GM23338 (cell line): Measurements from ENCODE around the gene TNS1. TPM values are rescaled to one million over a fixed set of nuclear protein-coding genes. Genes with fewer than 3 reads are reported as not detected.

Source experiments
- ATAC-seq: fragments of 200-7000 bp; cut with Tn5 transposase; 3 replicates; pipeline ENCODE4 v1.9.1; 2020
- DNase-seq: peaks from one replicate; pipeline ENCODE4 v3.0.0-alpha.2; 2015; ENCODE audit warnings: low spot score
- H2AFZ ChIP-seq: fragments of 200-600 bp; sonication (generic); 2 replicates; pipeline ENCODE4 v1.8.0; 2016; ENCODE audit warnings: antibody characterized with exemption, mild to moderate bottlenecking, moderate library complexity
- H3F3A ChIP-seq: fragments of 200-600 bp; sonication (generic); replicated peaks from 2 replicates; pipeline ENCODE4 v1.8.0; 2017; ENCODE audit warnings: antibody characterized with exemption, mixed run types, low read depth
- H3K27ac ChIP-seq: fragments of 200-600 bp; sonication (generic); 2 replicates; pipeline ENCODE4 v1.6.1; 2016; ENCODE audit warnings: low read depth
- H3K27me3 ChIP-seq: fragments of 200-600 bp; sonication (generic); 2 replicates; pipeline ENCODE4 v1.8.0; 2016; ENCODE audit warnings: mild to moderate bottlenecking, mixed run types, moderate library complexity; ENCODE audit not compliant: insufficient read depth
- H3K36me3 ChIP-seq: fragments of 200-600 bp; sonication (generic); 2 replicates; pipeline ENCODE4 v1.8.0; 2016; ENCODE audit warnings: mild to moderate bottlenecking; ENCODE audit not compliant: insufficient read depth
- H3K4me1 ChIP-seq: fragments of 200-600 bp; sonication (generic); 2 replicates; pipeline ENCODE4 v1.8.0; 2016; ENCODE audit warnings: mild to moderate bottlenecking, moderate library complexity; ENCODE audit not compliant: insufficient read depth
- H3K4me2 ChIP-seq: fragments of 200-600 bp; sonication (generic); 2 replicates; pipeline ENCODE4 v1.7.1; 2017; ENCODE audit warnings: mixed run types
- H3K4me3 ChIP-seq: fragments of 200-600 bp; sonication (generic); 2 replicates; pipeline ENCODE4 v1.6.1; 2016; ENCODE audit warnings: mixed run types
- H3K79me2 ChIP-seq: fragments of 200-600 bp; sonication (generic); replicated peaks from 2 replicates; pipeline ENCODE4 v1.8.0; 2017; ENCODE audit warnings: mild to moderate bottlenecking; ENCODE audit not compliant: insufficient read depth
- H3K9me2 ChIP-seq: fragments of 200-600 bp; sonication (generic); 2 replicates; pipeline ENCODE4 v1.8.0; 2017; ENCODE audit not compliant: insufficient read depth
- H4K20me1 ChIP-seq: fragments of 200-600 bp; sonication (generic); replicated peaks from 2 replicates; pipeline ENCODE4 v1.8.0; 2017; ENCODE audit warnings: mild to moderate bottlenecking; ENCODE audit not compliant: insufficient read depth
- H3K27ac Mint-ChIP-seq: 2 replicates; pipeline ENCODE4 v1.8.0; 2020; ENCODE audit warnings: inconsistent platforms, mild to moderate bottlenecking, moderate library complexity, mixed read lengths
- H3K27me3 Mint-ChIP-seq: 3 replicates; pipeline ENCODE4 v1.8.0; 2022; ENCODE audit warnings: low read depth, mild to moderate bottlenecking, moderate library complexity, mixed read lengths, inconsistent platforms; ENCODE audit not compliant: insufficient read depth, poor library complexity
- H3K36me3 Mint-ChIP-seq: 3 replicates; pipeline ENCODE4 v1.8.0; 2021; ENCODE audit warnings: low read depth, mild to moderate bottlenecking, inconsistent platforms, moderate library complexity, mixed read lengths
- H3K4me1 Mint-ChIP-seq: 3 replicates; pipeline ENCODE4 v1.8.0; 2020; ENCODE audit warnings: mild to moderate bottlenecking, inconsistent platforms, mixed read lengths
- H3K4me3 Mint-ChIP-seq: 3 replicates; pipeline ENCODE4 v1.8.0; 2021; ENCODE audit warnings: moderate library complexity, mild to moderate bottlenecking, inconsistent platforms, mixed read lengths
- H3K9me3 Mint-ChIP-seq: 3 replicates; pipeline ENCODE4 v1.8.0; 2020; ENCODE audit warnings: moderate library complexity, mild to moderate bottlenecking, inconsistent platforms, mixed read lengths
- CREB1 ChIP-seq: fragments of 250-450 bp; sonication (Bioruptor Pico); IDR thresholded peaks from 2 replicates; pipeline ENCODE4 v1.5.0; 2020; ENCODE audit warnings: low read depth, mild to moderate bottlenecking, moderate library complexity
- JUNB ChIP-seq: IDR thresholded peaks from one replicate; pipeline ENCODE4 v1.6.1; 2016; ENCODE audit warnings: antibody characterized with exemption; ENCODE audit not compliant: unreplicated experiment
- NANOG ChIP-seq: IDR thresholded peaks from 2 replicates; pipeline ENCODE4 v1.6.1; 2016; ENCODE audit warnings: antibody characterized with exemption, borderline replicate concordance
- POLR2AphosphoS5 ChIP-seq: IDR thresholded peaks from 2 replicates; pipeline ENCODE4 v1.6.1; 2016; ENCODE audit warnings: antibody characterized with exemption, low read depth
- ZNF114 ChIP-seq: fragments of 250-450 bp; sonication (Bioruptor Pico); IDR thresholded peaks from 2 replicates; pipeline ENCODE4 v1.5.0; 2020; ENCODE audit warnings: mild to moderate bottlenecking, moderate library complexity
- polyA plus RNA-seq: library from polyadenylated mRNA; unstranded; fragments of >200 nt; fragmentation: Nextera tagmentation; extraction: Ambion mirVana; gene quantifications from 2 replicates; pipeline ENCODE4 v1.2.1, GENCODE V29; 2016
- total RNA-seq: library from RNA; depleted of rRNA; stranded (reverse); fragments of >200 nt; shearing (Covaris generic); gene quantifications from 2 replicates; pipeline ENCODE4 v1.2.3, GENCODE V29; 2014
- TF ChIP-seq, protein P1 (sequence below): fragments of 250-450 bp; sonication (Bioruptor Pico); IDR thresholded peaks from 2 replicates; pipeline ENCODE4 v1.5.0; 2020; ENCODE audit warnings: mild to moderate bottlenecking, moderate library complexity
- TF ChIP-seq, protein P2 (sequence below): IDR thresholded peaks from one replicate; pipeline ENCODE4 v1.6.1; 2018; ENCODE audit warnings: antibody characterized with exemption; ENCODE audit not compliant: unreplicated experiment

The TNS1 gene
- total and polyA plus RNA-seq, 2 experiments from 2014 or later = 2.0 to 7.4 TPM

- Histone ChIP-seq H3K4me3 (no peak overlapping the region), H3K27me3 (peaks cover 24% of the 10 kb centered on the region), H3F3A (no peaks in the 10 kb centered on the region), H4K20me1 (no peaks in the 10 kb centered on the region), H2AFZ (no peak overlapping the region), H3K36me3 (no peaks in the 10 kb centered on the region), H3K9me2 (no peaks in the 10 kb centered on the region), H3K4me1 (peaks cover 12% of the 10 kb centered on the region), H3K79me2 (no peaks in the 10 kb centered on the region), H3K4me2 (0 out of 2 replicates have a peak overlapping the region, but pooled peaks have one; percentile 26), H3K27ac (no peak overlapping the region)
- Mint-ChIP-seq H3K27me3 (peaks cover 28% of the 10 kb centered on the region), H3K27ac (no peak overlapping the region), H3K36me3 (no peaks in the 10 kb centered on the region; the same call in 2 of the 3 replicates), H3K4me3 (no peak overlapping the region; the same call in 2 of the 3 replicates), H3K4me1 (peaks cover 47% of the 10 kb centered on the region), H3K9me3 (no peaks in the 10 kb centered on the region; the same call in 2 of the 3 replicates)
- ATAC-seq (no peak), DNase-seq (no peak)
- TF ChIP-seq NANOG = no peak
- TF ChIP-seq, protein P1, sequence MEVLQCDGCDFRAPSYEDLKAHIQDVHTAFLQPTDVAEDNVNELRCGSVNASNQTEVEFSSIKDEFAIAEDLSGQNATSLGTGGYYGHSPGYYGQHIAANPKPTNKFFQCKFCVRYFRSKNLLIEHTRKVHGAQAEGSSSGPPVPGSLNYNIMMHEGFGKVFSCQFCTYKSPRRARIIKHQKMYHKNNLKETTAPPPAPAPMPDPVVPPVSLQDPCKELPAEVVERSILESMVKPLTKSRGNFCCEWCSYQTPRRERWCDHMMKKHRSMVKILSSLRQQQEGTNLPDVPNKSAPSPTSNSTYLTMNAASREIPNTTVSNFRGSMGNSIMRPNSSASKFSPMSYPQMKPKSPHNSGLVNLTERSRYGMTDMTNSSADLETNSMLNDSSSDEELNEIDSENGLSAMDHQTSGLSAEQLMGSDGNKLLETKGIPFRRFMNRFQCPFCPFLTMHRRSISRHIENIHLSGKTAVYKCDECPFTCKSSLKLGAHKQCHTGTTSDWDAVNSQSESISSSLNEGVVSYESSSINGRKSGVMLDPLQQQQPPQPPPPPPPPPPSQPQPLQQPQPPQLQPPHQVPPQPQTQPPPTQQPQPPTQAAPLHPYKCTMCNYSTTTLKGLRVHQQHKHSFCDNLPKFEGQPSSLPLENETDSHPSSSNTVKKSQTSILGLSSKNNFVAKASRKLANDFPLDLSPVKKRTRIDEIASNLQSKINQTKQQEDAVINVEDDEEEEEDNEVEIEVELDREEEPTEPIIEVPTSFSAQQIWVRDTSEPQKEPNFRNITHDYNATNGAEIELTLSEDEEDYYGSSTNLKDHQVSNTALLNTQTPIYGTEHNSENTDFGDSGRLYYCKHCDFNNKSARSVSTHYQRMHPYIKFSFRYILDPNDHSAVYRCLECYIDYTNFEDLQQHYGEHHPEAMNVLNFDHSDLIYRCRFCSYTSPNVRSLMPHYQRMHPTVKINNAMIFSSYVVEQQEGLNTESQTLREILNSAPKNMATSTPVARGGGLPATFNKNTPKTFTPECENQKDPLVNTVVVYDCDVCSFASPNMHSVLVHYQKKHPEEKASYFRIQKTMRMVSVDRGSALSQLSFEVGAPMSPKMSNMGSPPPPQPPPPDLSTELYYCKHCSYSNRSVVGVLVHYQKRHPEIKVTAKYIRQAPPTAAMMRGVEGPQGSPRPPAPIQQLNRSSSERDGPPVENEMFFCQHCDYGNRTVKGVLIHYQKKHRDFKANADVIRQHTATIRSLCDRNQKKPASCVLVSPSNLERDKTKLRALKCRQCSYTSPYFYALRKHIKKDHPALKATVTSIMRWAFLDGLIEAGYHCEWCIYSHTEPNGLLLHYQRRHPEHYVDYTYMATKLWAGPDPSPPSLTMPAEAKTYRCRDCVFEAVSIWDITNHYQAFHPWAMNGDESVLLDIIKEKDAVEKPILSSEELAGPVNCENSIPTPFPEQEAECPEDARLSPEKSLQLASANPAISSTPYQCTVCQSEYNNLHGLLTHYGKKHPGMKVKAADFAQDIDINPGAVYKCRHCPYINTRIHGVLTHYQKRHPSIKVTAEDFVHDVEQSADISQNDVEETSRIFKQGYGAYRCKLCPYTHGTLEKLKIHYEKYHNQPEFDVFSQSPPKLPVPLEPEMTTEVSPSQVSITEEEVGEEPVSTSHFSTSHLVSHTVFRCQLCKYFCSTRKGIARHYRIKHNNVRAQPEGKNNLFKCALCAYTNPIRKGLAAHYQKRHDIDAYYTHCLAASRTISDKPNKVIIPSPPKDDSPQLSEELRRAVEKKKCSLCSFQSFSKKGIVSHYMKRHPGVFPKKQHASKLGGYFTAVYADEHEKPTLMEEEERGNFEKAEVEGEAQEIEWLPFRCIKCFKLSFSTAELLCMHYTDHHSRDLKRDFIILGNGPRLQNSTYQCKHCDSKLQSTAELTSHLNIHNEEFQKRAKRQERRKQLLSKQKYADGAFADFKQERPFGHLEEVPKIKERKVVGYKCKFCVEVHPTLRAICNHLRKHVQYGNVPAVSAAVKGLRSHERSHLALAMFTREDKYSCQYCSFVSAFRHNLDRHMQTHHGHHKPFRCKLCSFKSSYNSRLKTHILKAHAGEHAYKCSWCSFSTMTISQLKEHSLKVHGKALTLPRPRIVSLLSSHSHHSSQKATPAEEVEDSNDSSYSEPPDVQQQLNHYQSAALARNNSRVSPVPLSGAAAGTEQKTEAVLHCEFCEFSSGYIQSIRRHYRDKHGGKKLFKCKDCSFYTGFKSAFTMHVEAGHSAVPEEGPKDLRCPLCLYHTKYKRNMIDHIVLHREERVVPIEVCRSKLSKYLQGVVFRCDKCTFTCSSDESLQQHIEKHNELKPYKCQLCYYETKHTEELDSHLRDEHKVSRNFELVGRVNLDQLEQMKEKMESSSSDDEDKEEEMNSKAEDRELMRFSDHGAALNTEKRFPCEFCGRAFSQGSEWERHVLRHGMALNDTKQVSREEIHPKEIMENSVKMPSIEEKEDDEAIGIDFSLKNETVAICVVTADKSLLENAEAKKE (CRISPR knock-in tag) = no peak
- TF ChIP-seq JUNB = no peak
- no peak for TF ChIP-seq POLR2AphosphoS5
- TF ChIP-seq CREB1 (CRISPR knock-in tag) = no peak
- no peak for TF ChIP-seq ZNF114 (CRISPR knock-in tag)
- TF ChIP-seq, protein P2, sequence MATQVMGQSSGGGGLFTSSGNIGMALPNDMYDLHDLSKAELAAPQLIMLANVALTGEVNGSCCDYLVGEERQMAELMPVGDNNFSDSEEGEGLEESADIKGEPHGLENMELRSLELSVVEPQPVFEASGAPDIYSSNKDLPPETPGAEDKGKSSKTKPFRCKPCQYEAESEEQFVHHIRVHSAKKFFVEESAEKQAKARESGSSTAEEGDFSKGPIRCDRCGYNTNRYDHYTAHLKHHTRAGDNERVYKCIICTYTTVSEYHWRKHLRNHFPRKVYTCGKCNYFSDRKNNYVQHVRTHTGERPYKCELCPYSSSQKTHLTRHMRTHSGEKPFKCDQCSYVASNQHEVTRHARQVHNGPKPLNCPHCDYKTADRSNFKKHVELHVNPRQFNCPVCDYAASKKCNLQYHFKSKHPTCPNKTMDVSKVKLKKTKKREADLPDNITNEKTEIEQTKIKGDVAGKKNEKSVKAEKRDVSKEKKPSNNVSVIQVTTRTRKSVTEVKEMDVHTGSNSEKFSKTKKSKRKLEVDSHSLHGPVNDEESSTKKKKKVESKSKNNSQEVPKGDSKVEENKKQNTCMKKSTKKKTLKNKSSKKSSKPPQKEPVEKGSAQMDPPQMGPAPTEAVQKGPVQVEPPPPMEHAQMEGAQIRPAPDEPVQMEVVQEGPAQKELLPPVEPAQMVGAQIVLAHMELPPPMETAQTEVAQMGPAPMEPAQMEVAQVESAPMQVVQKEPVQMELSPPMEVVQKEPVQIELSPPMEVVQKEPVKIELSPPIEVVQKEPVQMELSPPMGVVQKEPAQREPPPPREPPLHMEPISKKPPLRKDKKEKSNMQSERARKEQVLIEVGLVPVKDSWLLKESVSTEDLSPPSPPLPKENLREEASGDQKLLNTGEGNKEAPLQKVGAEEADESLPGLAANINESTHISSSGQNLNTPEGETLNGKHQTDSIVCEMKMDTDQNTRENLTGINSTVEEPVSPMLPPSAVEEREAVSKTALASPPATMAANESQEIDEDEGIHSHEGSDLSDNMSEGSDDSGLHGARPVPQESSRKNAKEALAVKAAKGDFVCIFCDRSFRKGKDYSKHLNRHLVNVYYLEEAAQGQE = no peak
These were observed 12.2 kb upstream of the TNS1 start for GRCh38 chr2:218014706-218015585.
